HG03045 (cell line): ENCODE data around the gene JARID2.

ENCODE experiments used
- ATAC-seq: cut with Tn5 transposase; IDR thresholded peaks from one replicate; pipeline ENCODE4 v1.9.1; 2021; ENCODE audit warnings: mild to moderate bottlenecking, moderate library complexity; ENCODE audit not compliant: unreplicated experiment

JARID2 gene

GRCh38 chr6:15330174-15330944 lies 84.5 kb downstream of the JARID2 start:
- no peak for ATAC-seq

- no peak for ATAC-seq
Measured at GRCh38 chr6:15331143-15331542, 85.3 kb downstream of the JARID2 start.

GRCh38 chr6:15331629-15332251 lies 85.9 kb downstream of the JARID2 start:
- no peak for ATAC-seq

GRCh38 chr6:15332446-15332845 lies 86.6 kb downstream of the JARID2 start:
- no peak for ATAC-seq

- no peak for ATAC-seq
Measured at GRCh38 chr6:15335385-15335784, 89.5 kb downstream of the JARID2 start.

GRCh38 chr6:15335916-15336315 lies 90.0 kb downstream of the JARID2 start:
- ATAC-seq: no peak

- ATAC-seq: no peak
Measured at GRCh38 chr6:15336900-15337560, 91.2 kb downstream of the JARID2 start.

- ATAC-seq: no peak
Measured at GRCh38 chr6:15337582-15337981, 91.7 kb downstream of the JARID2 start.

- ATAC-seq: no peak
Measured at GRCh38 chr6:15338476-15338875, 92.6 kb downstream of the JARID2 start.

GRCh38 chr6:15339081-15339480 lies 93.2 kb downstream of the JARID2 start:
- no peak for ATAC-seq

GRCh38 chr6:15340105-15340601 lies 94.3 kb downstream of the JARID2 start:
- no peak for ATAC-seq

- no peak for ATAC-seq
Measured at GRCh38 chr6:15340775-15341174, 94.9 kb downstream of the JARID2 start.

- ATAC-seq: no peak
Measured at GRCh38 chr6:15341311-15342001, 95.6 kb downstream of the JARID2 start.

- ATAC-seq: no peak
Measured at GRCh38 chr6:15342114-15342513, 96.2 kb downstream of the JARID2 start.

- no peak for ATAC-seq
Measured at GRCh38 chr6:15343490-15344191, 97.8 kb downstream of the JARID2 start.

- ATAC-seq: no peak
Measured at GRCh38 chr6:15344192-15344519, 98.3 kb downstream of the JARID2 start.

- ATAC-seq: no peak
Measured at GRCh38 chr6:15344831-15345230, 99.0 kb downstream of the JARID2 start.

- no peak for ATAC-seq
Measured at GRCh38 chr6:15346315-15346714, 100.4 kb downstream of the JARID2 start.

- no peak for ATAC-seq
Measured at GRCh38 chr6:15348528-15348927, 102.7 kb downstream of the JARID2 start.

GRCh38 chr6:15349379-15349778 lies 103.5 kb downstream of the JARID2 start:
- no peak for ATAC-seq
